ENCODE data around the gene FAF2.
"Not testable (repeated sequence)": the region's sequence is repeated elsewhere in the genome, so short reads cannot be mapped to it uniquely, and the experiment has no call there.

Gene FAF2

DNA sequence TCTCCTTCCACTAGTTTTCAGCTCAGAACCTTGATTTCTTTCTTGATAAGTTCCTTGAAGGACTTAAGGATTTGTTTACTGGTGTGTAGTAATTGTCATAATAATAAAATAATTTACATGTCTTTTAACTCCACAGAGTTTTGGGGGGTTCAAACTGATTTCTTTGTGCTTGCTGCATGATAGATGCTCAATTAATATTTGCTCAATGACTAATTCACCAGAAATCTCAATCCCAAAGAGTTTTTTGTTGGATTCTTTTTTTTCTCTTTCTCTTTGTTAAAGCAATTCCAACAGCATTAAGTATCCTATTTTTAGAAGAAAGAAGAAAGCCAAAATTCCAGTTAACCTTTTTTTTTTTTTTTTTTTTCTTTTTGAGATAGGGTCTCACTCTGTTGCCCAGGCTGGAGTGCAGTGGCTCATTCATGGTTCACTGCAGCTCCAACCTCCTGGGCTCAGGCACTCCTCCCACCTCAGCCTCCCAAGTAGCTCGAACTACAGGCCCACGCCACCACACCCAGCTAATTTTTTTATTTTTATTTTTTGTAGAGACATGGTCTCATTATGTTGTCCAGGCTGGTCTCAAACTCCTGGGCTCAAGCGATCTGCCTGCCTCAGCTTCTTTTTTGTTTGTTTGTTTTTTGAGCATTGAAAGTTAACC lies 10.8 kb downstream of the FAF2 start:
- FAIRE-seq: no peak

GRCh38 chr5:176461349-176461748 lies 13.2 kb downstream of the FAF2 start:
- FAIRE-seq: no peak

- no peak for FAIRE-seq
Measured at GRCh38 chr5:176463113-176463764, 15.1 kb downstream of the FAF2 start.

GRCh38 chr5:176466245-176466871 lies 18.2 kb downstream of the FAF2 start:
- peak; percentile 85 for FAIRE-seq

- FAIRE-seq: no peak
Measured at GRCh38 chr5:176469296-176469695, 21.1 kb downstream of the FAF2 start.

DNA sequence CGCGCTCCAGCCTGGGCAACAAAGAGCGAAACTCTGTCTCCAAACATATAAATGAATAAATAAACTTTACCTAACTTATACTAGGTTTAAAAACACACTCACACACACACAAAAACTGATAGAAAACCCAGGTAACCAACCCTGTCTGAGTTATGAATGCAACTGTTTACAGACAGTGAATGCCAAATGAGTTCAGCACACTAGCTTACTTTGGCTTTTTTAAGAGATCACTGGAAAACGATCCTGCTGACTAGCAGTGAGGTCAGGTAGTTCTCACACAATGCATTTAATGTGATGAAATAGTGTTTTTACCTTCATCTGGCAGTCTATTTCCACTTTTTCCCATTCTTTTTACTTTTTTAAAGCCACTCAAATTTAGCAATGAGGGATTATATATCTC lies 22.4 kb downstream of the FAF2 start:
- FAIRE-seq: no peak

GRCh38 chr5:176471098-176471497 lies 22.9 kb downstream of the FAF2 start:
- FAIRE-seq: no peak

- no peak for FAIRE-seq
Measured at GRCh38 chr5:176473335-176474006, 25.3 kb downstream of the FAF2 start.

- FAIRE-seq: no peak
Measured at GRCh38 chr5:176474476-176474875, 26.3 kb downstream of the FAF2 start.

DNA sequence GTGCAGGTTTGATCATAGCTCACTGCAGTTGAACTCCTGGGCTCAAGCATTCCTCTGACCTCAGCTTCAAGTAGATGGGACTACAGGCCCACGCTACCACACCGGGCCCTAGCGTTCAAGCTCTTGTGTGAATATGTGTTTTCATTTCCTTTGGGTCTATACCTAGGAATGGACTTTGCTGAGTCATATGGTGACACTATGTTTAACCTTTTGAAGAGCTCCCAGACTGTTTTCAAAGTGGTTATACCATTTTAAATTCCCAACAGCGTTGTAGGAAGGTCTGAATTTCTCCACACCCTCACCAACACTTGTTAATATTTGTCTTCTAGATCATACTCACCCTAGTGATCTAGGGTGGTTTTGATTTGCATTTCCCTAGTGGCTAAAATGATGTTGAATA lies 33.5 kb downstream of the FAF2 start:
- no peak for FAIRE-seq

GRCh38 chr5:176485176-176485575 lies 37.0 kb downstream of the FAF2 start:
- FAIRE-seq: no peak

- FAIRE-seq: no peak
Measured at GRCh38 chr5:176486189-176486757, 38.1 kb downstream of the FAF2 start.

DNA sequence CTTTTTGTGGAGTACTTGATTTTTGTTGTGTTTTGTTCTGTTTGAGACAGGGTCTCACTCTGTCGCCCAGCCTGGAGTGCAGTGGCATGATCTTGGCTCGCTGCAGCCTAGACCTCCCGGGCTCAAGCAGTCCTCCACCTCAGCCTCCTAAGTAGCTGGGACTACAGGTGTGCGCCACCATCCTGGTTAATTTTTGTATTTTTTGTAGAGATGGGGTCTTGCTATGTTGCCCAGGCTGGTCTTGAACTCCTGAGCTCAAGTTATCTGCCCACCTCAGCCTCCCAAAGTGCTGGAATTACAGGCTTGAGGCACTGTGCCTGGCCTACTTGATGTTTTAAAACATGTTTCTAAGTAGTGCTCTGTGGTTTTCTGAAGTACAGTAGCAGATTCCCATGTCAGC lies 39.0 kb downstream of the FAF2 start:
- not testable (repeated sequence) for FAIRE-seq

- no peak for FAIRE-seq
Measured at GRCh38 chr5:176489077-176489476, 40.9 kb downstream of the FAF2 start.

DNA sequence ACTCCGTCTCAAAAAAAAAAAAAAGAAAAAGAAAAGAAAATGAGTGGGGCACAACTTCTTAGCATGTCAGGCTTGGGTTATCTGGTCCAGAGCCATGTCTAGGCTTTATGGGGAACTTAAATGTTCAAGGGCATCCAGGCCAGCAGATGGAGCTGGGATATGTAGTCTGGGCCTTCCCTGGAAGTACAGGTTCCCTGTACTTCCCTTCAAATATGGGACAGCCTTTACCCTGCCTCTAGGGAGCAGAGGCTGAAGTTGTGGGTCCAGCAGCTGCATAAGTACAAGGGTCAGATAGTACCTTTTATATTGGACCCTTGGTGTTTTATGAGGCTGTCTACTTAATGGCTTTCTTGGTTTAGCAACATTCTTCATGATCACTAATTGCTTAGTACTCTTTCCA lies 42.1 kb downstream of the FAF2 start:
- no peak for FAIRE-seq

DNA sequence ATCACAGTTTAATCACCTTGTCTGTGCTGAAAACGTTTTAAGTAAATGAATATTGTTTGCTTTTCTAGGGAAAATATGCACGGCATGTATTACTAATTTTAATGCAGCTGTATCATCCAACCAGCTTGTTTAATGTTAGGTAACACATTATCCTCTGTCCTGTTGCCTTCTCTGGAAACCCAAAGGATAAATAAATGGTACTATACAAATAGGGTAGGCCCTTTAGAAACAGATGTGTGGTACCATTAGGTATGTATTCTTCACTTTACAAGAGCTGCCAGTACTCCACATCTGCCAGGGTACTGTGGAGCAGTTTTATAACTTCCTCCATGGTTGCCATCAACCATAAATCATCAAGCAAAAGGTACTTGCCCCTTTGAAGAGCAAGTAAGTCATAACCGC lies 42.9 kb downstream of the FAF2 start:
- no peak for FAIRE-seq

DNA sequence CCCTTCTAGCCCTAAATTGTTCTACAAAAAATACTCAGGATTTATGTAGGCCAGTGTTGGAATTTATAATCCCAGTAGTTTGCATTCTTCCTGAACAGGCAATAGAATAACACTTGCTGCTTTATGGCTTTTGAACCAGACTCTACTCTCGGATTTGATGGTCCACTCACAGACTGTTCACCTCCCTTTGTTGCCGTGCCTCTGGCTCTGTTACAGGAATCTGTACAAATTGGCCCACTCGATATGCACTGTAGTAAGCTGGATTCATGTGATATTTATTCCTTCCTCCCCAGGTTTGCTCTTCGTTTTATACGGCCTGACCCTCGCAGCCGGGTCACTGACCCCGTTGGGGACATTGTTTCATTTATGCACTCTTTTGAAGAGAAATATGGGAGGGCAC lies 43.7 kb downstream of the FAF2 start:
- no peak for FAIRE-seq

- no peak for FAIRE-seq
Measured at GRCh38 chr5:176492431-176492830, 44.2 kb downstream of the FAF2 start.

DNA sequence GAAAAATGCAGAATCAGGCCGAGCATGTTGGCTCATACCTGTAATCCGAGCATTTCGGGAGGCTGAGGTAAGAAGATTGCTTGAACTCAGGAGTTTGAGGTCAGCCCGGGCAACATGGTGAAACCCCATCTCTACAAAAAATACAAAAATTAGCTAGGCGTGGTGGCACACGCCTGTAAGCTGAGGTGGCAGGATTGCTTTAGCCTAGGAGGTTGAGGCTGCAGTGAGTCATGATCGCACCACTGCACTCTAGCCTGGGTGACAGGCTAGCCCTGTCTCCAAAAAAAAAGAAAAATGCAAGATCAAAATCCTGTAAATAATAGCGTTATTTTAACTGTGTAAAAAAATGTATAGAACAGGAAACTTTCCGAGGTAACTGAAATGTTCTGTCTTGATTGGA lies 49.7 kb downstream of the FAF2 start:
- no peak for FAIRE-seq

GRCh38 chr5:176499273-176499672 lies 51.1 kb downstream of the FAF2 start:
- no peak for FAIRE-seq

- no peak for FAIRE-seq
Measured at GRCh38 chr5:176500511-176500910, 52.3 kb downstream of the FAF2 start.

DNA sequence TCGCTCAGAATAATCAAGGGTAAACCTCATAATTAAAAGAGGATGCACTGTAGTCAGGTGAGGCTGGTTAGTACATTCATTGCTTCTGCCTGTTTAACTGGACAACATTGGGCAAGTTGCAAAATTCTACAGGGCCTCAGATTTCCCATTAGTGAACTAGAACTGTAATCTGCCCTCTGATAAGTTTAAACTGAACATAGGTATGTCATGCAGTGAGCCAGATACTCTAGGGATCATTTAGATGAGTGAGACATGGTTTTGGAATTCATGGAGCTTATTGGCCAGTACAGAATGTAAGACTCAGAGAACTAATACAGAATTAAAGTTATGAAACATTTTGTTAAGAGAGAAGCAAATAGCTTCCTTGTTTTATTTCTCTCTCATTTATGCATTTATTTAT lies 53.1 kb downstream of the FAF2 start:
- no peak for FAIRE-seq

DNA sequence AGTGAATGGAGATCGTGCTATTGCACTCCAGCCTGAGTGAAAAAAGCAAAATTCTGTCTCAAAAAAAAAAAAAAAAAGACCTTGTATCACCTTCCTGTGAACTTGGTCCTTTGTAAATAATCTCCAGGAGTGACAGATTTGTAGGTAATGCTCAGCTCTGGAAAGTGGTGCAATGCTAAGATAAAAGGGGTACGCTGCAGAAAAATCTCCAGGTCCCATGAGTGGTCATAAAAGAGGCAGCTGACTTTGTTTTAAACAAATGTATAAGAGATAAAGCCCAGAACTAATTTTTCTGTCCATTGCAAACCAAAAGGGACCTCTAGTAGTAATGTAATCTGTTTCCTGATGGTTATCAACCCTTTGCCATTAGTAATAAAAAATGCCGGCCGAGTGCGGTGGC lies 55.3 kb downstream of the FAF2 start:
- no peak for FAIRE-seq
